ENCODE results near the gene ALG12.

ALG12 gene

DNA sequence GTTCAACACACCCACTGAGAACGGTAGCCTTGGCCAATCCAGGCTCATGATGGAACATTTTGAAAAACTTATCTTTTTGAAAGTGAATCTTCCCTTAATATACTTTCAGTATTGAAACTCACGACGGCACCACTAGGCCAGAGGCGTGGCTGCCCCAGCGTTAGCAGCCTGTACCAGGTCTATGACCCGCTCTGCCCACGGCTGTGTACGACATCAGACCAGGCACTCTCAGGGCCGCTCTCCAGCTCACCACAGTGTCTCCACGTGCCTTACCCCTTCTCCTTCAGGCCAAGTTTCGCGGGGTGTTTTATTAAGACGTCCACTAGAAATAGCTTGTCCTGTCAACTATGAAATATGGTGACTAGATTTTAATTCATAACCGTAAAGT lies 31.2 kb downstream of the ALG12 start:
- H3K27ac ChIP-seq = no peak overlapping the region
- H3K4me2 ChIP-seq = no peak overlapping the region
- peaks cover 13% of the 10 kb centered on the region for H3K4me1 ChIP-seq (ENCODE audit: low read depth, poor library complexity, severe bottlenecking)
- H3K36me3 ChIP-seq (ENCODE audit: insufficient read depth) = 0 out of 2 replicates have a peak, but pooled peaks cover 4% of the 10 kb centered on the region
- H3K4me3 ChIP-seq (IDR thresholded peaks at IDR 0.05; ENCODE audit: insufficient read depth, low read depth, low read length) = no peak overlapping the region
- TF ChIP-seq, protein P1, sequence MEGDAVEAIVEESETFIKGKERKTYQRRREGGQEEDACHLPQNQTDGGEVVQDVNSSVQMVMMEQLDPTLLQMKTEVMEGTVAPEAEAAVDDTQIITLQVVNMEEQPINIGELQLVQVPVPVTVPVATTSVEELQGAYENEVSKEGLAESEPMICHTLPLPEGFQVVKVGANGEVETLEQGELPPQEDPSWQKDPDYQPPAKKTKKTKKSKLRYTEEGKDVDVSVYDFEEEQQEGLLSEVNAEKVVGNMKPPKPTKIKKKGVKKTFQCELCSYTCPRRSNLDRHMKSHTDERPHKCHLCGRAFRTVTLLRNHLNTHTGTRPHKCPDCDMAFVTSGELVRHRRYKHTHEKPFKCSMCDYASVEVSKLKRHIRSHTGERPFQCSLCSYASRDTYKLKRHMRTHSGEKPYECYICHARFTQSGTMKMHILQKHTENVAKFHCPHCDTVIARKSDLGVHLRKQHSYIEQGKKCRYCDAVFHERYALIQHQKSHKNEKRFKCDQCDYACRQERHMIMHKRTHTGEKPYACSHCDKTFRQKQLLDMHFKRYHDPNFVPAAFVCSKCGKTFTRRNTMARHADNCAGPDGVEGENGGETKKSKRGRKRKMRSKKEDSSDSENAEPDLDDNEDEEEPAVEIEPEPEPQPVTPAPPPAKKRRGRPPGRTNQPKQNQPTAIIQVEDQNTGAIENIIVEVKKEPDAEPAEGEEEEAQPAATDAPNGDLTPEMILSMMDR (conservative IDR thresholded peaks at IDR 0.05; ENCODE audit: low read depth, low read length) = no peak
- H3K79me2 ChIP-seq (ENCODE audit: insufficient read depth, low read depth) = peaks cover 21% of the 10 kb centered on the region
- H3K9ac ChIP-seq = no peak overlapping the region
- H4K20me1 ChIP-seq (ENCODE audit: insufficient read depth) = no peaks in the 10 kb centered on the region
- H3K27me3 ChIP-seq (ENCODE audit: insufficient read depth, low read depth) = no peaks in the 10 kb centered on the region
- no peak overlapping the region for H2AFZ ChIP-seq (ENCODE audit: low read depth)

DNA sequence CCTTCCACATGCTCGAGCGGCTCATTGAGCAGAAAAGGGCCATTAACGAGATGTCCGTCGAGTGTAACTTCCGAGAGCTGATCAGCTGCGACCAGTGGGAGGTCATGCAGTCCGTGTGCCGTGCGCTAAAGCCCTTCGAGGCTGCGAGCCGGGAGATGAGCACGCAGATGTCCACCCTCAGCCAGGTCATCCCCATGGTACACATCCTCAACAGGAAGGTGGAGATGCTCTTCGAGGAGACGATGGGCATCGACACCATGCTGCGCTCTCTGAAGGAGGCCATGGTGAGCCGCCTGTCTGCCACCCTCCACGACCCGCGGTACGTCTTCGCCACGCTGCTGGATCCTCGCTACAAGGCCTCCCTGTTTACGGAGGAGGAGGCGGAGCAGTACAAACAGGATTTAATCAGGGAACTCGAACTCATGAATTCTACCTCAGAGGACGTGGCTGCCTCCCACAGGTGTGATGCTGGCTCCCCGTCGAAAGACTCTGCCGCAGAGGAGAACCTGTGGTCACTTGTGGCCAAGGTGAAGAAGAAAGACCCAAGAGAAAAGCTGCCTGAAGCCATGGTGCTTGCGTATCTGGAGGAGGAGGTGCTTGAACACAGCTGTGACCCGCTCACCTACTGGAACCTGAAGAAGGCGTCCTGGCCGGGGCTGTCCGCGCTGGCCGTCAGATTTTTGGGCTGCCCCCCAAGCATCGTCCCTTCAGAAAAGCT lies 31.7 kb downstream of the ALG12 start:
- peaks cover 19% of the 10 kb centered on the region for H3K4me1 ChIP-seq (ENCODE audit: low read depth, poor library complexity, severe bottlenecking)
- H3K9ac ChIP-seq = no peak overlapping the region
- no peaks in the 10 kb centered on the region for H4K20me1 ChIP-seq (ENCODE audit: insufficient read depth)
- TF ChIP-seq, protein P1 (conservative IDR thresholded peaks at IDR 0.05; ENCODE audit: low read depth, low read length) = no peak
- H3K27ac ChIP-seq = no peak overlapping the region
- no peaks in the 10 kb centered on the region for H3K27me3 ChIP-seq (ENCODE audit: insufficient read depth, low read depth)
- H3K4me3 ChIP-seq (IDR thresholded peaks at IDR 0.05; ENCODE audit: insufficient read depth, low read depth, low read length) = no peak overlapping the region
- H2AFZ ChIP-seq (ENCODE audit: low read depth) = no peak overlapping the region
- H3K79me2 ChIP-seq (ENCODE audit: insufficient read depth, low read depth) = peaks cover 21% of the 10 kb centered on the region
- no peak overlapping the region for H3K4me2 ChIP-seq
- 0 out of 2 replicates have a peak, but pooled peaks cover 4% of the 10 kb centered on the region for H3K36me3 ChIP-seq (ENCODE audit: insufficient read depth)

DNA sequence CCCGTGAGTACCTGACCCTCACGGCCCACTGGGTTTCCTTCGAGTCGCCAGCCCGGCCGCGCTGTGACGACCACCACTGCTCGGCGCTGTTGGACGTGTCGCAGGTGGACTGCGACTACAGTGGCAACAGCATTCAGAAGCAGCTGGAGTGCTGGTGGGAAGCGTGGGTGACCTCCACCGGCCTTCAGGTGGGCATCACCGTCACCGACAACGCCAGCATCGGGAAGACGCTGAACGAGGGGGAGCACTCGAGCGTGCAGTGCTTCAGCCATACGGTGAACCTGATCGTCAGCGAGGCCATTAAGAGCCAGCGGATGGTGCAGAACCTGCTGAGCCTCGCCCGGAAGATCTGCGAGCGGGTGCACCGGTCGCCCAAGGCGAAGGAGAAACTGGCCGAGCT lies 32.4 kb downstream of the ALG12 start:
- Histone ChIP-seq H4K20me1 (ENCODE audit: insufficient read depth) (no peaks in the 10 kb centered on the region), H2AFZ (ENCODE audit: low read depth) (no peak overlapping the region), H3K9ac (no peak overlapping the region), H3K4me2 (no peak overlapping the region), H3K27ac (no peak overlapping the region), H3K4me3 (IDR thresholded peaks at IDR 0.05; ENCODE audit: insufficient read depth, low read depth, low read length) (no peak overlapping the region), H3K79me2 (ENCODE audit: insufficient read depth, low read depth) (peaks cover 22% of the 10 kb centered on the region), H3K36me3 (ENCODE audit: insufficient read depth) (0 out of 2 replicates have a peak, but pooled peaks cover 4% of the 10 kb centered on the region), H3K4me1 (ENCODE audit: low read depth, poor library complexity, severe bottlenecking) (peaks cover 23% of the 10 kb centered on the region), H3K27me3 (ENCODE audit: insufficient read depth, low read depth) (no peaks in the 10 kb centered on the region)
- TF ChIP-seq, protein P1 (conservative IDR thresholded peaks at IDR 0.05; ENCODE audit: low read depth, low read length) = no peak

DNA sequence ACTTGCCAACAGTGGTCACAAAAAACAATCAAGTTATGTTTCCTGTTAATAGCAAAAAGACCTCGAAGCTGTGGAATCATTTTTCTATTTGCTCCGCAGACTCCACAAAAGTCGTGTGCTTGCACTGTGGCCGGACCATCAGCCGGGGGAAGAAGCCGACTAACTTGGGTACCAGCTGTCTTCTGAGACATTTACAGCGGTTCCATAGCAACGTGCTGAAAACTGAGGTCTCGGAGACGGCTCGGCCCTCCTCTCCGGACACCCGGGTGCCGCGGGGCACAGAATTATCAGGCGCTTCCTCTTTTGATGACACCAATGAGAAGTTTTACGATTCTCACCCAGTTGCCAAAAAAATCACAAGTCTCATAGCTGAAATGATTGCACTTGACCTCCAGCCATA lies 33.0 kb downstream of the ALG12 start:
- H3K4me1 ChIP-seq (ENCODE audit: low read depth, poor library complexity, severe bottlenecking) = peaks cover 29% of the 10 kb centered on the region
- H3K4me3 ChIP-seq (IDR thresholded peaks at IDR 0.05; ENCODE audit: insufficient read depth, low read depth, low read length) = no peak overlapping the region
- no peaks in the 10 kb centered on the region for H3K27me3 ChIP-seq (ENCODE audit: insufficient read depth, low read depth)
- H3K4me2 ChIP-seq = no peak overlapping the region
- no peaks in the 10 kb centered on the region for H4K20me1 ChIP-seq (ENCODE audit: insufficient read depth)
- H2AFZ ChIP-seq (ENCODE audit: low read depth) = no peak overlapping the region
- 0 out of 2 replicates have a peak, but pooled peaks cover 4% of the 10 kb centered on the region for H3K36me3 ChIP-seq (ENCODE audit: insufficient read depth)
- TF ChIP-seq, protein P1 (conservative IDR thresholded peaks at IDR 0.05; ENCODE audit: low read depth, low read length) = no peak
- no peak overlapping the region for H3K9ac ChIP-seq
- H3K79me2 ChIP-seq (ENCODE audit: insufficient read depth, low read depth) = peaks cover 28% of the 10 kb centered on the region
- no peak overlapping the region for H3K27ac ChIP-seq
